Measurements from ENCODE around the gene LHX4. TPM values are rescaled to one million over a fixed set of nuclear protein-coding genes. Genes with fewer than 3 reads are reported as not detected.
A peak's percentile ranks its signal among the peaks of the same experiment; 100 is the strongest.

The LHX4 gene
- total RNA-seq (2013; cell fraction: nucleolus; rRNA removed) = not detected in 2 replicates
- total RNA-seq (2014; rRNA removed) (not detected in 2 replicates), total RNA-seq (2014; rRNA removed; fragmentation: Illumina TruSeq; extraction: Trizol) (not detected in 2 replicates), total RNA-seq (2021) (not detected in 2 replicates), polyA plus RNA-seq (2011; rRNA removed) (0.04 TPM in 1 of 2 replicates, not detected in the other), polyA plus RNA-seq (2014; fragmentation: Illumina TruSeq; extraction: Trizol) (not detected in 2 replicates), polyA plus RNA-seq (2014; fragmentation: Nextera tagmentation; extraction: Ambion mirVana) (under 1 TPM; 0.05 TPM), polyA plus RNA-seq (2014; rRNA removed) (not detected in 2 replicates), polyA plus RNA-seq (2016; fragmentation: Nextera tagmentation; extraction: Ambion mirVana) (under 1 TPM; 0.59 to 0.80 TPM), polyA minus RNA-seq (2011; rRNA and poly(A)+ RNA removed) (not detected in 2 replicates), Bru-seq, nascent RNA (percentile 8 among the genes with signal in this experiment), BruChase-seq, experiment 1, labeled RNA remaining after a 6-hour chase (percentile 9 among the genes with signal in this experiment), BruChase-seq, experiment 2, labeled RNA remaining after a 2-hour chase (percentile 5 among the genes with signal in this experiment)
- 0.56 TPM for polyA plus RNA-seq (2011; ENCODE audit: low read depth)
- 0.02 TPM in 1 of 2 replicates, not detected in the other for polyA plus RNA-seq (2011; cell fraction: cytosol; rRNA removed)
- polyA plus RNA-seq (2011; cell fraction: nucleus; rRNA removed) = 0.03 TPM in 2 replicates
- 0.53 and 0.95 TPM in 2 replicates for polyA plus RNA-seq (2012)
- not detected in 2 replicates for polyA minus RNA-seq (2011; cell fraction: cytosol; rRNA and poly(A)+ RNA removed)
- polyA minus RNA-seq (2011; cell fraction: nucleus; rRNA and poly(A)+ RNA removed) = not detected in 2 replicates
- long read RNA-seq, experiment 1 = 0 reads
- long read RNA-seq, experiment 2, partial matches to known transcripts = 0 of 11 reads
- long read RNA-seq, experiment 2, other reads (novel, unspliced or antisense) = 11 of 11 reads

DNA sequence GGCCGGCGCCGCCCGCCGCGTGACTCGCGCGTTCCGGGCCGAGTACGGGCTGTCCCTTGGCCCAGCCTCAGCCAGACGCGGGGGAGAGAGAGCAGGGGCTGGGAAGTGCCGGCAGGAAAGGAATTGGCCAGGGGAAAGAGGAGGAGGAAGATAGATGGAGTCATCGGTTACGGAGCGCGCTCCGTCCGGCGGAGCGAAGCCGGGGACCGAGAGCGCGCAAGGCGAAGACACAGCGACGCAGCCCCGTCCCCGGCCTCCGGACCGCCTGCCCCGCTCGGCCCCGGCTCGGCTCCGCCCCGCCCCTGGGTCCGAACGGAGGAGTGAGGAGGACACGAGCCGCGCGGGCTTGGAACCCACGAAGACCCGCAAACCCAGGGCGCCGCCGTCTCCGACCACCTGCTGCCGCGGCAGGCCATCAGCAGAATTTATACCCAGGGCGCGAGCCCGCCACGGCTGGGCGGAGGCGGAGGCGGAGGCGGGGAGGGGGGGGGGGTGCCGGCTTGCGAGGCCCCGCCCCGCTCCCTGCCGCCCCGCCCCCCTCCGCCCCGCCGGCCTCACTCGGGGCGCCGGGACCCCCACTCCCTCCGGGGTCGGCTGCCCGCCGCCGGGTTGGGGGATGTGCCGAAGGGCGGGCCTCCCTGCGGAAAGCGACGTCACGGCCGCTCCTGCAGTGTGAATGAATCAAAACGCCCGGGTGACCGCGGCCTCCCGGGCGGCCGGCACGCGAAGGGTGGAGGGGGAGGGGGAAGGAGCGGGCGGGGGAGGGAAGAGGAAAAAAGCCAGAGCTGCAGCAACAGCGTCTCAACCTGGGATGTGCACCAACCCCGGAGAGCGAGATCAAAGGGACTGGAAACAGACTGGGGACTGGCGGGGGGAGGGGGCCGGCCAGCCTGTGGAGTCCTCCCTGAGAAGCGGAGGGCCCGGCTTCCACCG, at the start of gene LHX4:
Gene LHX4 (plus strand): TSS at position 782 of the 933 bp plus-strand sequence. CDS start 266 bp downstream, outside the sequence.
- WGBS (ENCODE audit: insufficient coverage, insufficient replicate concordance, low lambda C conversion rate, missing lambda C conversion rate) = 2% methylated on average over 32 of the region's 105 CpGs
- Histone ChIP-seq H3K27me3 (replicated peaks in 1 of 2; ENCODE audit: control insufficient read depth in 2 of 2, insufficient read depth in 2 of 2, low read length in 1 of 2) (peaks cover 31 to 32% of the 10 kb centered on the region in 2 experiments), H3K4me2 (ENCODE audit: control insufficient read depth, insufficient read depth) (peak within 1 kb of the TSS; percentile 99), H3K27ac (ENCODE audit: control insufficient read depth, insufficient read depth) (no peak within 1 kb of the TSS), H3K36me3 (ENCODE audit: control insufficient read depth in 2 of 2, insufficient read depth in 2 of 2, low read length in 1 of 2) (no peaks in the 10 kb centered on the region), H3K4me3 (peak within 1 kb of the TSS; percentile 81), H3K9ac (ENCODE audit: control insufficient read depth, insufficient read depth, low read length) (no peak within 1 kb of the TSS; the same call in 1 of the 2 replicates), H2AFZ (ENCODE audit: control insufficient read depth, low read depth, low read length) (peak within 1 kb of the TSS; percentile 75), H3K4me1 (ENCODE audit: control insufficient read depth, insufficient read depth, low read length) (peaks cover 6% of the 10 kb centered on the region), H3K79me2 (ENCODE audit: control insufficient read depth, insufficient read depth, low read length) (no peaks in the 10 kb centered on the region), H3K9me3 (replicated peaks; ENCODE audit: control insufficient read depth, insufficient read depth, low read length) (no peaks in the 10 kb centered on the region; the same call in 2 of the 3 replicates), H4K20me1 (ENCODE audit: control insufficient read depth, insufficient read depth) (peaks cover 3% of the 10 kb centered on the region; the same call in 1 of the 2 replicates)
- no TSS peak for BruUV-seq (replicated peaks)
- no peak for DNase-seq (ENCODE audit: low read depth, low spot score)
- CTCF ChIA-PET = no interaction called here
- in situ Hi-C loops (cut with MboI) = no loop called here
- SMC1A ChIA-PET (ENCODE audit: uncharacterized antibody, unreplicated experiment) = no interaction called here
- intact Hi-C loops (cut with micrococcal nuclease; ENCODE audit: unreplicated experiment) = no loop called here
- no peak for FAIRE-seq
- RAD21 ChIA-PET (ENCODE audit: unreplicated experiment) = no interaction called here
- peak; percentile 61 for ATAC-seq
- POLR2A ChIA-PET = no interaction called here
- TF ChIP-seq CREM (IDR thresholded peaks at IDR 0.05; ENCODE audit: low read depth) (no peak), BMI1 (IDR thresholded peaks at IDR 0.05; ENCODE audit: borderline replicate concordance) (no peak), ZNF207 (IDR thresholded peaks at IDR 0.05; ENCODE audit: borderline replicate concordance) (no peak), PML (IDR thresholded peaks at IDR 0.05; ENCODE audit: low read length) (no peak), RELA (IDR thresholded peaks at IDR 0.05; ENCODE audit: borderline replicate concordance, partially characterized antibody) (no peak), NR2C2 (IDR thresholded peaks at IDR 0.05; ENCODE audit: borderline replicate concordance, control insufficient read depth, insufficient read length, low read depth) (no peak), SUZ12 (IDR thresholded peaks at IDR 0.05; ENCODE audit: unreplicated experiment) (no peak), EGR1 (IDR thresholded peaks at IDR 0.05; ENCODE audit: borderline replicate concordance in 1 of 2, low read depth in 2 of 2, low read length in 2 of 2) (peak in 1 of 2 experiments; percentile 68; a peak in 2 of 3 replicates), BHLHE40 (IDR thresholded peaks at IDR 0.05; ENCODE audit: borderline replicate concordance in 1 of 2, low read depth in 2 of 2, low read length in 1 of 2) (peak in 1 of 2 experiments; percentile 7; a peak in 1 of 4 replicates), CHD4 (IDR thresholded peaks at IDR 0.05) (no peak), CEBPB (IDR thresholded peaks at IDR 0.05; ENCODE audit: borderline replicate concordance in 1 of 2, low read depth in 2 of 2, low read length in 2 of 2) (no peak), CREB1 (IDR thresholded peaks at IDR 0.05; ENCODE audit: low read depth) (0 out of 2 replicates have a peak, but pooled peaks have one; percentile 10), MTA3 (IDR thresholded peaks at IDR 0.05; ENCODE audit: borderline replicate concordance, low read length) (no peak), MEF2B (IDR thresholded peaks at IDR 0.05; ENCODE audit: partially characterized antibody, poor library complexity, severe bottlenecking) (no peak), ZBED1 (IDR thresholded peaks at IDR 0.05; ENCODE audit: borderline replicate concordance) (no peak), EZH2 (IDR thresholded peaks at IDR 0.05; ENCODE audit: borderline replicate concordance, control insufficient read depth, low read depth, low read length) (no peak), KAT2A (conservative IDR thresholded peaks at IDR 0.05; ENCODE audit: control insufficient read depth, low read depth, low read length) (no peak)
- TF ChIP-seq, protein P1, sequence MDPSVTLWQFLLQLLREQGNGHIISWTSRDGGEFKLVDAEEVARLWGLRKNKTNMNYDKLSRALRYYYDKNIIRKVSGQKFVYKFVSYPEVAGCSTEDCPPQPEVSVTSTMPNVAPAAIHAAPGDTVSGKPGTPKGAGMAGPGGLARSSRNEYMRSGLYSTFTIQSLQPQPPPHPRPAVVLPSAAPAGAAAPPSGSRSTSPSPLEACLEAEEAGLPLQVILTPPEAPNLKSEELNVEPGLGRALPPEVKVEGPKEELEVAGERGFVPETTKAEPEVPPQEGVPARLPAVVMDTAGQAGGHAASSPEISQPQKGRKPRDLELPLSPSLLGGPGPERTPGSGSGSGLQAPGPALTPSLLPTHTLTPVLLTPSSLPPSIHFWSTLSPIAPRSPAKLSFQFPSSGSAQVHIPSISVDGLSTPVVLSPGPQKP (IDR thresholded peaks at IDR 0.05; ENCODE audit: low read depth, low read length) = no peak
